GM19455 (cell line): ENCODE measurements around the gene SDHA.
A peak's percentile ranks its signal among the peaks of the same experiment; 100 is the strongest.

Source experiments
- ATAC-seq: cut with Tn5 transposase; IDR thresholded peaks from one replicate; pipeline ENCODE4 v1.9.1; 2021; ENCODE audit not compliant: unreplicated experiment

The SDHA gene

DNA sequence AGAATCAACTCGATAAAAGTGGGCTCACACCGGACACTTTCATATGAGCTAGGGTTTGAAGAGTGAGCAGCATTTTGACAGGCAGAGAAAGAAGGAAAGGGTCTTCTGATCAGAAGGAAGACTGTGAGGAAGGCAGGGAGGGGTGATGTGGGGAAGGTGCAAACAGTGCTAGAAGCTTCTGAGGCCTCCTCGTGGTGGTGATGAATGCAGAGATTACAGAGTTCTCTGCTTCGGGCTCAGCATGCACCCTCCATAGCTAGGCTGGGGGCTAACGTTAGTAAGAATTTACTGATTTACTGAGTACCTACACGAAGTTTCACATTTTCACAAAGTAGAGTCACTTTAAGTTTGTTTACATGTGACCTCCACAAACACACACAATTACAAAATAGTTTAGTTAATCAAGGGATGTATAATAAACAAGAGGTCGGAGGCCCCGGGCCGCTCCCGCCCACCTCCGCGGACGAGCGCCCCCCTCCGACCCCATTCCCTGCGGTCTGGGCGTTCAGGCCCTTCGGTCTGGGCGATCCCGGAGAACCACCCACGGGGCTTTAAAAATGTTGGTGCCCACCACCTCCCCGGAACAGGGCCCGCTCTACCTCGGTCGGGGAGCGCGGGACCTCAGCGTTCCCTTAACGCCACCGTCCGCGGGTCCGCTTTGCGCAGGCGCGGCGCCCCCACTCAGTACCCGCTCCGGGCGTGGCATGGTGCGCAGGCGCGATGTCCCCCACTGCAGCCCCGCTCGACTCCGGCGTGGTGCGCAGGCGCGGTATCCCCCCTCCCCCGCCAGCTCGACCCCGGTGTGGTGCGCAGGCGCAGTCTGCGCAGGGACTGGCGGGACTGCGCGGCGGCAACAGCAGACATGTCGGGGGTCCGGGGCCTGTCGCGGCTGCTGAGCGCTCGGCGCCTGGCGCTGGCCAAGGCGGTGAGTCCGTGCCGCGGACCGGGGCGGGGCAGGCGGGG is at the start of gene SDHA, which contains the start of gene CCDC127:
Gene SDHA (plus strand): TSS at position 827 of the 963 bp plus-strand sequence. CDS start 36 bp downstream, at position 863.
Gene CCDC127 (minus strand): TSS at position 660 of the 963 bp plus-strand sequence. CDS start 1,304 bp downstream, outside the sequence.
- ATAC-seq, result peak; percentile 79

DNA sequence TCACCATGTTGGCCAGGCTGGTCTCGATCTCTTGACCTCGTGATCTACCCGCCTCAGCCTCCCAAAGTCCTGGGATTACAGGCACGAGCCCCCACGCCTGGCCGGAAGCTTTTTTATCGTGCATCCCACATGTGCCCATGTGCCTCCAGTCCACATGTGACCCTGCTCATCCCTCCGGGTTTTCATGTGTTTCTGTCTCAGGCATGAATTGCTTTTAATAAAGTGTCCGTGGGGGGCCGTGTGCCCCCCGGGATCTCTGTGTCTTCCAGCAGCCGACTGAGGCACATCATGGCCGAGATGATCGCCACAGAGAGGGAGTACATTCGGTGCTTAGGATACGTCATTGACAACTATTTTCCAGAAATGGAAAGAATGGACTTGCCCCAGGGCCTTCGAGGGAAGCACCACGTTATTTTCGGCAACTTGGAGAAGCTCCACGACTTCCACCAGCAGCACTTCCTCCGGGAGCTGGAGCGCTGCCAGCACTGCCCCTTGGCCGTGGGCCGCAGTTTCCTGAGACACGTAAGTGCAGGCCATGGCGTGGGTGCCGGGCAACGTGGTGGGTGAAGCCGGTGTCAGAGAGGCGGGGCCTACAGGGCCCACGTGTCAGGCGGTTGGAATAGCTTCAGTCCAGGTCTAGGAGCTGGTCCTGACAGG is 48.9 kb upstream of the SDHA start:
- no peak for ATAC-seq

DNA sequence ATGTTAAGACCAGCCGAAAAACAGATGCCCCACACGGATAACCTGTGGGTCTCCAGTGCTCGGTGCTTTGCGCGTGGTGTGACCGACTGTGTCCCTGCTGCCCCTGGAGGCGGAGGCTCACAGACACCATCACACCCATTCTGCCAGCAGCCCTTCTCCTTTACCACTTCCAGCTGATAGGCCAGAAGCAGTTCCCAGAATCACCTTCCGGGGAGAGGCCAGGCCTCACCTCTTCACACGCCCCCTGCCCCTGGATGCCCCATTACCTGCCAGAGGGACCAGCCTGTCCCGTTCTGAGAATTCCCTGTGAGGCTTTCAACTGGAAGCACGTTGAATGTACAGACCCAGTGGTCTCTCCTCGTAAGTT is 48.4 kb upstream of the SDHA start:
- ATAC-seq, result no peak

DNA sequence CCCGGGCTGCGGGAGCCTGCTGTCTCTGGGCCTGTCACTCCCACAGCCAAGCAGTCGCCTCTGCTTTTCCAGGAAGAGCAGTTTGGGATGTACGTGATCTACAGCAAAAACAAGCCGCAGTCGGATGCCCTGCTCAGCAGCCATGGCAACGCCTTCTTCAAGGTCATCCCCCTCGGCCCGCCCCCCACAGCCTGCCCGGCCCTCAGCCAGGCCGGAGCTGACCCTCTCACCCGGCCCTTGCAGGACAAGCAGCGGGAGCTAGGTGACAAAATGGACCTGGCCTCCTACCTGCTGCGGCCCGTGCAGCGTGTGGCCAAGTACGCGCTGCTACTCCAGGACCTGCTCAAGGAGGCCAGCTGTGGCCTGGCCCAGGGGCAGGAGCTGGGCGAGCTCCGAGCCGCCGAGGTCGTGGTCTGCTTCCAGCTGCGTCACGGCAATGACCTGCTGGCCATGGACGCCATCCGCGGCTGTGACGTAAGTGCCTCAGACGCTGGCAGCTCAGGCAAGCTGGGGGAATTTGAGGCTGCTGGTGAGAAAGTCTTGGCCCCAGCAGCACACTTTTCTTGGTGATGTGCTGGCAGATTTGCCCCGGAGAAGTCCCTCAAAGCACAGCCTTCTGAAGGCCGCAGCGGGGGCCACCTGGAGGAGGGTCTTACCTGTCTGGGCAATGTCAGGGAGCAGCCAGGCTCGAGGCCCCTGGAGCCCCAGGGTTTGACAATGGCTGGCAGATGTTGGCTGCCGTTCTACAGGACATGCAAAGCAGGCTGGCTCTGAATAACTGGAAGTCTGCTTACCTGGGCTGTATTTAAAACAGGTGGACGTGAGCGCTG is 46.9 kb upstream of the SDHA start:
- ATAC-seq, result no peak

DNA sequence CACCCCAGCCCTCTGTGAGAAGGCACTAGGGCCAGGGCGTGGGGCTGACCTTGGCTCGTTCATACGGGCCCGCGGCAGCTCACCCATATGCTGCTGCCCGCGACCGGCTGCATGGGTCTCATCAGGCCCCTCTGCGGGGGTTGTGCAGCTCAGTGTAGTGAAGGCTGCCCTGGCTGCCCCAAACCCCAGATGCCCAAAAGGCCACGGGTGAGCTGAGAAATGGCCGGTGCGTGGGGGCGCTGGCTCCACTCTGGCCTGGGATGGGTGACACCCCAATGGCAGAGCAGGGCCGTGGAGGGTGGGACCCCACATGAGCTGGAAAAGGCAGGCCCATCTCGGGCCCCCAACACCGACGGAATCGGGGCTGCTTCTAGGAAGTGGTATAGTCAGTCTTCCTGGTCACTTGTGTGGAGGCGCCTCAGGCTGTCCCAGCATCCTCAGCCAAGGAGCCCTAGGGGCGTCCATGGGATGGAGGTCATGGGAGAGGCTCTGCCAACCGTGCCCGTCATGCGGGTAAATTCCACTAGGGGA is 46.3 kb upstream of the SDHA start:
- ATAC-seq, result no peak

DNA sequence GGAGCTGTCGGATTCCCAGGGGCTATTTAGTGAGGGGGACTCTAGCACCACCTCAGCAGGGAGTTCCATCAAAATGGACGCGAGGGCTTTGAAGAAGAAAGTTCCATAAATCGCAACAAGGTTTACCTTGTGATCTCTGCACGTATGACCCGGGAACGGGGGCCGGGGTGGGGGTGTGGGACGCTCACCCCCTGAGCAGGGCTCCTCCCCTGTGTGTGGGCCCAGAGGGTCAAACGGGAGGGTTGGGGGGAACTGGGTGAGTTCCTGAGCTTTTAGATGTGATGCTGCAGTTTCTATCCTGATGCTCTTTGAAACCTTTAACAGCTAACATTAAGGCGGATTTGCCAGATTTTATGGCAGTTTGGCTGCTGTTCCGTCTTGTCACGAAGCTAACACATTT is 45.7 kb upstream of the SDHA start:
- no peak for ATAC-seq

DNA sequence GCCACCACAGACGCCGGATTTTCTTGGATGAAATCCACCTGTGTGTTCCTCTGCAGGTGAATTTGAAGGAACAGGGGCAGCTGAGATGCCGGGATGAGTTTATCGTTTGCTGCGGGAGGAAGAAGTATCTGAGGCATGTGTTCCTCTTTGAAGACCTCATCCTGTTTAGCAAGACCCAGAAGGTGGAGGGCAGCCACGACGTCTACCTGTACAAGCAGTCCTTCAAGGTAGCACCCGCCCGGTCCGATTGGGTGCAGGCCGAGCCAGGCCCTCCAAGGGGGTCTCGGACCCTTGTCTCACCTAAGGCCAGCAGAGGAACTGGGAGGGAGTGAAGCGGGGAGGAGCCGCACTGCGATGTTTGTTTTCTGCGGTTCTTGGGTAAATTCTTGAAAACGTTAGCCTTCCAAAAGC is 45.3 kb upstream of the SDHA start:
- ATAC-seq, result no peak

DNA sequence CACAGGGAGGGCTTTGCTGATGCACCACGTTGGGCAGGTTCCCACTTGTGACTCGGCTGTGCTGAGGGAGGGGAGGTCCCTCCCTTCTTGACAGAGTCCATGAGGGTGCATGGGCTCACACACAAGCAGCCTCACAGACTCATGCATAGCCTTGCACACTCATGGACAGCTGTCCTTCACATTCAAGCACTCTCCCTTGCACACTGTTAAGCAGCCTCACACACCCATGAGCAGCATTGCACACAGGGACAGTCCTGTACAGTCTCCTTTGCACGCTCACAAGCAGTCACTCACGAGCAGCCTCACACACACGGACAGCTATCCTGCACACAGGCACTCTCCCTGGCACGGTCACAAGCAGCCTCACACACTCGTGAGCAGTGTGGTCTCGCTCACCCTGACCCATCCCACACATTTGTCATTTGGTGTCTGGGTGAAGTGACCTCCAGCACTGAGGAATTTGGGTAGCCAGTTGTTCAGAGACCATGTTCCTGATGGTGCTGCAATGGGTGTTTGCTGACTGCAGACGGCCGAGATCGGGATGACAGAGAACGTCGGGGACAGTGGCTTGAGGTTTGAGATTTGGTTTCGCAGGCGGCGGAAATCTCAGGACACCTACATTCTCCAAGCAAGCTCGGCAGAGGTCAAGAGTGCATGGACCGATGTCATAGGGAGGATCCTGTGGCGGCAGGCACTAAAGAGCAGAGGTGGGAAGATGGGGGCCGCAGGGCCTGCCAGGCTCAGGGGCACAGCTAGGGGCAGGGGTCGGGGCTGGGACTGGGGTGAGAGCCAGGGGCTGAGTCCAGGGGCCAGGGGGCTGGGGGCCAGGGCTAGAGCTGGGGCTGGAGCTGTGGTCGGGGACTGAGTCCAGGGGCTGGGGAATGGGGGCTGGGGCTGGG is 44.5 kb upstream of the SDHA start:
- ATAC-seq, result no peak

DNA sequence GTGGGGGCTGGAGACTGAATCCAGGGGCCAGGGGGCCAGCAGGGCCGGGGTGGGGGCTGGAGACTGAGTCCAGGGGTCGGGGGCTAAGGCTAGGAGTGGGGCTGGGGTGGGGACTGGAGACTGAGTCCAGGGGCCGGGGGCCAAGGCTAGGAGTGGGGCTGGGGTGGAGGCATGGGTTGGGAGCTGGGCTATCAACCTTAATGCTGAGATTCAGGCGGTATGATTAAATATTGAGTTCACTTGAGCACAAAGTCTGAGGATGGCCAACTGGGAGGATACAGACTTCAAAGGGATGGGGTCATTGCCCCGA is 43.9 kb upstream of the SDHA start:
- ATAC-seq, result no peak

DNA sequence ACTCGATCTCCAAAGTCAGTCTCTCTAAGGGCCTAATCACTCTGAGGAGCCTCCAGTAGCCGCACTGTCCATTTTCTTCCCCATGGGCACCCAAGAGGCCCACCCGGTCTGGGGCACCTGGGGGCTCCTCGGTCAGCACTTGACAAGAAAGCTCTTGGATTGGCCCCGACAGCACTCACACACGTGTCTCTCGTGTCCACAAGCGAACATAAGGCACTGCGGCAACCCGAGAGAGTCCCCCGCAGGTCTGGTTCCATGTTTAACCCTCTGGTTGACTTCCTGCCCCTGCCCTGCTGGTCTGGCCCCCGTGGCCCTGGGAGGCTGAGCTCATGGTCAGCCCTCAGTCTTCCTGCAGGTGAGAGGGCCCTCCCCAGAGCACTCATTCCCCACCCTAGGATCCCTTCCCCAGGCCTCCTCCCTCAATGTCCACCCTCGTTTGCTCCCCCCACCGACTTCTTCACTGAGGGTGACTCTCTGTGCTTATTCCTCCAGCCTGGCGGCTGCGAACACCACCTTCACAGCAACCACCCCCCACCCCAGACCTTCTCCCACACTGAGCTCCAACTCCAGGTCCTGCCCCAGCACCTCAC is 43.1 kb upstream of the SDHA start:
- ATAC-seq, result no peak

DNA sequence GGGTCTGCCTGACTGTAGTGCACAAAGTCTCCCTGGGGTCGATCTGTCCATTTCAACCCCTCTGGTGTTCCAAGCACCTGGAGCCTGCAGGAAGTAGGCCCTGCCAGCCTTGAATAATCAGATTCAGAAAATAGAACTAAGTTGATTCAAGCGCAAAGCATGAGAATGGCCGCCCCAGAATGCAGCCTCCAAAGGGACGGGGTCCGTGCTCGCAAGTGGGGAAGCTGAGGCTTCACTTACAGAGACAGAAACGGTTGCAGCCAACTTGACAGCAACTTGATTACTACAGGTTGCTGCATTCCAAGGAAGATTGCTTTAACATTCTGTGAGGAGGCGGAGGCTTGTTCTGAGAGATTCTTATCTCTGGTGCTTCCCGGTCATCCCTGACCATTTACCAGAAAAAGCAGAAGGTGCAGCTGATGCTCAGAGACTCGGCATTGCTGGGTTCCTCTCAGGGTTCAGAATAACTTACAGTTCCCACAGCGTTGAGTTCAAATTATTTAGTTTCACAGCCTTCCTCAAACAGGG is 41.8 kb upstream of the SDHA start:
- ATAC-seq, result no peak

DNA sequence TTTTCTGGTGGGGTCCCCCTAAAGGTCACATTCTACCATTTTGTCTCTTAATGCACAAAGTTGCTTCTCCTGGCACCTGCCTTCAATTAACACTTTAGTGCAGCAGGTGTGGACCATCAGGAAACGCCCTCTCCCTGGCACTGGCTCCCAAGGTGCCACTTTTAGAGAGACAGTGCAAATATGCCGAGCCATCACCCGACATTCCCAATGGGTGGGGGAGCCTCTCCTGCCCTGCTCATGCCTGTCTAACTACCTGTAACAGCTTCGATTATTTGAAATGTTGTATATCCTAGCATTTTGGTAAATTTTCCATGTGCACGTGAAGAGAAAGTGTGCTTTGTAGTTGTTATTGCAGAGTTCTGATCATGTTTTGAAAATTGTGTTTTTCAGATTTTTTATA is 40.0 kb upstream of the SDHA start:
- no peak for ATAC-seq

DNA sequence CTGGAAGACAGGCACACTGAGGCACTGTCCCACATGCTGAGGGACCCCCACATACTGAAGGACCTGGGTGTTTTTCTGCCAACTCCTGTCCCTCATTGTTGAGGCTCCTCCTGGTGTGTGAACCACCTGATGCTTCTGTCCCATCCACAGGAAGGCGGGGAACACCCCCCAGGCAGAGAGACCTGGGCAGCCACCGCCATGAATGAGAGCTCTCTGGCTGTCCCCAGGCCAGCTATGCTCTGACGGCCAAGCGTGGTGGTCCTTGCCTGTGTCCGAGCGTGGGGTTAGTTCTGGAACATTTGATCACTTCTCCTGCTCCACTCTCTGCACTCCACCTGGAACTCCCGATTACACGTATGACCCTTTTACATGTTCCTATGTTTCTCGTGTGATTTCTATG is 38.7 kb upstream of the SDHA start:
- ATAC-seq, result no peak

DNA sequence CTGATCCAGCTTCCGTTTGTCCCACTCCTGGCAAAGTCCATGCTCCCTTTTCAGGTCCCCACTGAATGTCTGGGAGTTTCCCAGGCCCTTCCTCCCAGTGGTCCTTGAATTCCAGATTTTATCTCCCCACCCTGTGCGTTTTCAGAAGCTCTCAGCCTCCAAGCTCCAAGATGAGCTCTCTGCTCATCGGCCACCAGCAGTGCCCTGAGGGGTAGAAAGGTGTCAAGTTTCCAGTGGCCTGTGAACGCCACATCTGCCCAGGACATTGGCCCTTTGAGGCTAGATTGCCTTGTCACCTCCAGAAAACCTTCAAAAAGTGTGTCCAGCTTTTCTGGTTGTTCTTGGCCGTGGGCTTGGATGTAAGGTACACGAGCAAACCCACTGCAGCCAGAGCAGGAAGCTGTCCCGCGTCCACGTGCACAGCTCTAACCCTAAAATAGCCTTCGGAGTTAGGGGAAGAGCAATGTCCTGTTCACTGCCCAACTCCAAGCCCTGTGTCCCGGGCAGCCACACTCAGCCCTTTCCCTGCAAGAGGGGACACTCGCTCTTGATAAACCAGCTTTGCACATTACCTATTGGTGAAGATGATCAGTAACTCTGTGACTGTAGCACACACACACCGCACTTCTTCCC is 37.7 kb upstream of the SDHA start:
- ATAC-seq, result no peak

DNA sequence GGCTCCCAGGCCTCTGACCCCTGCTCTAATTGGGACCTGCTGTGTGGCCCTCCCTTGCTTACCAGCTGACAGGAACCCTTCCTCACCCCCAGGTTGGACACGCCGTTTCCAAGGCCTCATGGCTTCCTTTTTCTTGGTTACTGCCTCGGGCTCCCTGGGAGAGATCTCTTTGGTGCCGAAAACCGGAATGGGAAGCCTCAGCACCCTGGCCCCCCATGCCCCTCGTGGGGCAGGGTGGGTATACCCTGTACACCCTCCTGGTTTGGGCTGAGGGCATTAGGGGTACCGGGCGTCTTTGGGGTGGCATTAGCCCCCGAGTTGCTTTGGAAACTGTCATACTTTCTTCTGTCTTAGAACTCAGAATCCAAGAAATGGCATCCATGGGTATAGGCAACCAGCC is 37.0 kb upstream of the SDHA start:
- no peak for ATAC-seq

DNA sequence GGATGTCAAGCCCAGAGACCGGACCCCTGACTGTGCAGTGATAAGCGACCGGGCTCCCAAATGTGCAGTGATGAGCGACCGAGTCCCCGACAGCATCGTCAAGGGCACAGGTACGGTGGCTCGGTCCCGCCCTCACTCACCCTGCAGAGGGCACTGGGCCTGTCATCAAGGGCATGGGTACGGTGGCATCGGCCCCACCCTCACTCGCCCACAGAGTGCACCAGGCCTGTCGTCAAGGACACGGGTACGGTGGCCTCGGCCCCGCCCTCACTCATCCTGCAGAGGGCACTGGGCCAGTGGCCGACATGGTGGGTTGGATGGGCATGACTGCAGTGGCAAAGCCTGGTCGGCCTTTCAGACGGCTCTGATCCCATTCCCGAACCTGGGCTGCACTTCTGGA is 36.6 kb upstream of the SDHA start:
- ATAC-seq, result no peak

DNA sequence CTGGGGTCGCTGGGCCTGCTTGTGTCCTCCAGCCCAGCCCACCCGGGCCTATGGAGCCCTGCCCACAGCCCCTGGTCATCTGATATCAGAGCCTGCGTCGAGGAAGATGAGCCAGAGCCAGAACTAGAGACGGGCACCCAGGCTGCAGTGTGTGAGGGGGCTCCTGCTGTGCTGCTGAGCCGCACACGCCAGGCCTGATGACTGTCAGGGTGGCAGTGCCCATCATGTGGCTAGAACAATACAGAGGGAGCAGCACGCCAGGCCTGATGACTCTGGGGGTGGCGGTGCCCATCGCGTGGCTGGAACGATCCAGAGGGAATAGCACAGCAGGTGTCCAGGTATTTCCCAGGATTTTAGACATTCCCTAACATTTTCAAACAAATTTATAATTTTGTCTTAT is 36.0 kb upstream of the SDHA start:
- ATAC-seq, result no peak

DNA sequence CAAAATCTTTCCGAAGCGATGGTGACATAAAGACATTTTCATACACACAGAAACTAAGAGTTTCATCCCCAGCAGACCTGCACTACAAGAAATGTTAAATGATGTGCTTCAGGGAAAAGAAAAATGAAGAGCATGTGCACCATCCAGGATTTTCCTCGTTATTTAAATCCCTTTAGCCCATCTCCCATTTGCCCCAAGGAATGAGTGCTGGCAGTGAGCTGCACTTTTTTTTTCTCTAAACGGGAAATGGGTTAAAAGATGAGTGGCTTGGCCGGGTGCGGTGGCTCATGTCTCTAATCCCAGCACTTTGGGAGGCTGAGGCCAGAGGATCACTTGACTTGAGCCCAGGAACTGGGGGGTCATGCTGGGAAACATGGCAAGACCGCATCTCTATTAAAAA is 33.6 kb upstream of the SDHA start:
- ATAC-seq, result no peak
